Lower leg skin (tissue), 4 donors: ENCODE measurements around the gene WIPI1. TPM values are rescaled to one million over a fixed set of nuclear protein-coding genes. Genes with fewer than 3 reads are reported as not detected.

Experiments used
- DNase-seq, 2 donors: peaks; one replicate each; pipeline ENCODE4 v3.0.0-alpha.2; 2019; ENCODE audit warnings: low spot score in 2 of 2
- H3K4me3 ChIP-seq: fragments of 200-600 bp; sonication (generic); 2 replicates; pipeline ENCODE4 v1.5.1; 2017; ENCODE audit warnings: mild to moderate bottlenecking, low read depth; ENCODE audit not compliant: poor library complexity, severe bottlenecking
- POLR2A ChIP-seq, 2 donors: fragments of 450-650 bp; IDR thresholded peaks; one replicate each; pipeline ENCODE4 v1.6.1; 2016 to 2017; ENCODE audit warnings: antibody characterized with exemption in 2 of 2, mild to moderate bottlenecking in 1 of 2, moderate library complexity in 1 of 2
- WGBS, 2 donors: methylation state at CpG; one replicate each; pipeline ENCODE4 v1.1.5; 2018; 5-methylcytosine and 5-hydroxymethylcytosine counted together
- intact Hi-C: fragments of 100-400 bp; cut with DNase I; formaldehyde crosslinking; loops from one replicate; pipeline ENCODE4 v1.15.0; 2023; ENCODE audit warnings: low total_unique reads
- total RNA-seq, 4 donors: library from RNA; depleted of rRNA; stranded (reverse); fragments of >200 nt; gene quantifications; one replicate each; pipeline ENCODE4 v1.1.0, GENCODE V29; 2016
- TF ChIP-seq, protein P1 (sequence below), 3 donors: fragments of 450-650 bp; IDR thresholded peaks; one replicate each; pipeline ENCODE4 v1.5.1; 2016; ENCODE audit warnings: antibody characterized with exemption in 3 of 3, mild to moderate bottlenecking in 3 of 3, moderate library complexity in 2 of 3

WIPI1 gene
- total RNA-seq, 4 donors from 2014 or later: 21.7 to 64.3 (median 38.2) TPM

DNA sequence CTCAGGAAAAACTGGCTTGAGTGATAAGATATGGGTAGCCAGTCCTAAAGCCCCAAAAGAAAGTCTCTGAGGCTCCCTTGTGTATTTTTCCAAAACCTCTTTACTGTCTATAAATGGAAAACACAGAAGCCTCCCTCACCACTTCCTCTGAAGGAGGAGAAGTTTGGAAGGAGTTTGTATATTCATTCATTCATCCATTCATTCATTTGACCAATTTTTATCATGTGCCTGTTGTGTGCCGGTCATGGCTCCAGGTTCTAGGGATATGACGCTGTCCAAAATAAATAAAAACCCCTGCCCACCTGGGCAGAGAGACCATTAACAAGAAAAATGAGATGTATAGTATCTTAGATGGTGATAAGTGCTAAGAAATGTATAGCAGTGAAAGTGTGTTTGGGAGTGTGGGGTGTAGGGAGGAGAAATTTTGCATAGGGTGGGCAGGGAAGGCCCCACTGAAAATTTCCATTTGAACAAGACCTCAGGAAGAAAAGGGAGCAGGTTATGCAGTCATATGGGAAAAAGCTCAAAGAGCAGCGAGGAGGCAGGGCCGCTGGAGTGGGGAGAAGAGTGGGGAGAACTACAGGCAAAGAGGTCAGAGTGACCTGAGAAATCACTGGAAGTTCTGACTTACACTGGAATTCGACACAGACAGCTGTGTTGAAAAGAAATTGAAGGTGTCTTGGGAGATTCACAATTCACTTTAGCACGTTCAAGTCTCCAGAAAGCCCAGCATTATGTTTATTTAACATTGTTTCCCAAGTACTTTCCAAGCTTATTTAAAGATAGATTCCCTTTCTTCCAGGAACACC is 6.1 kb upstream of the WIPI1 start:
- DNase-seq: no peak
- intact Hi-C loops: loop anchor here (10.0 kb wide), 3 partner anchors 199 to 499 kb away; no protein-coding TSS in a partner anchor
- H3K4me3 ChIP-seq: no peak overlapping the region
- WGBS, 2 donors: 42 to 47% methylated on average over 6 of the region's 6 CpGs
- TF ChIP-seq, protein P1, sequence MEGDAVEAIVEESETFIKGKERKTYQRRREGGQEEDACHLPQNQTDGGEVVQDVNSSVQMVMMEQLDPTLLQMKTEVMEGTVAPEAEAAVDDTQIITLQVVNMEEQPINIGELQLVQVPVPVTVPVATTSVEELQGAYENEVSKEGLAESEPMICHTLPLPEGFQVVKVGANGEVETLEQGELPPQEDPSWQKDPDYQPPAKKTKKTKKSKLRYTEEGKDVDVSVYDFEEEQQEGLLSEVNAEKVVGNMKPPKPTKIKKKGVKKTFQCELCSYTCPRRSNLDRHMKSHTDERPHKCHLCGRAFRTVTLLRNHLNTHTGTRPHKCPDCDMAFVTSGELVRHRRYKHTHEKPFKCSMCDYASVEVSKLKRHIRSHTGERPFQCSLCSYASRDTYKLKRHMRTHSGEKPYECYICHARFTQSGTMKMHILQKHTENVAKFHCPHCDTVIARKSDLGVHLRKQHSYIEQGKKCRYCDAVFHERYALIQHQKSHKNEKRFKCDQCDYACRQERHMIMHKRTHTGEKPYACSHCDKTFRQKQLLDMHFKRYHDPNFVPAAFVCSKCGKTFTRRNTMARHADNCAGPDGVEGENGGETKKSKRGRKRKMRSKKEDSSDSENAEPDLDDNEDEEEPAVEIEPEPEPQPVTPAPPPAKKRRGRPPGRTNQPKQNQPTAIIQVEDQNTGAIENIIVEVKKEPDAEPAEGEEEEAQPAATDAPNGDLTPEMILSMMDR (IDR thresholded peaks at IDR 0.05): no peak
- TF ChIP-seq POLR2A (IDR thresholded peaks at IDR 0.05): no peak

GRCh38 chr17:68462381-68463210 is 5.3 kb upstream of the WIPI1 start:
- peak; percentile 72 to 89 for DNase-seq
- intact Hi-C loops: loop anchor here (10.0 kb wide), 3 partner anchors 198 to 498 kb away; no protein-coding TSS in a partner anchor
- no peak overlapping the region for H3K4me3 ChIP-seq
- WGBS, 2 donors: 34 to 40% methylated on average over 15 of the region's 15 CpGs
- TF ChIP-seq, protein P1 (IDR thresholded peaks at IDR 0.05): peak in 1 of 3 donors; percentile 64
- TF ChIP-seq POLR2A (IDR thresholded peaks at IDR 0.05): no peak

GRCh38 chr17:68461589-68461988 is 4.3 kb upstream of the WIPI1 start:
- intact Hi-C loops: loop anchor here (10.0 kb wide), 3 partner anchors 197 to 497 kb away; no protein-coding TSS in a partner anchor
- TF ChIP-seq, protein P1 (IDR thresholded peaks at IDR 0.05): no peak
- 26 to 30% methylated on average over 5 of the region's 5 CpGs for WGBS, 2 donors
- H3K4me3 ChIP-seq: no peak overlapping the region
- DNase-seq: no peak

DNA sequence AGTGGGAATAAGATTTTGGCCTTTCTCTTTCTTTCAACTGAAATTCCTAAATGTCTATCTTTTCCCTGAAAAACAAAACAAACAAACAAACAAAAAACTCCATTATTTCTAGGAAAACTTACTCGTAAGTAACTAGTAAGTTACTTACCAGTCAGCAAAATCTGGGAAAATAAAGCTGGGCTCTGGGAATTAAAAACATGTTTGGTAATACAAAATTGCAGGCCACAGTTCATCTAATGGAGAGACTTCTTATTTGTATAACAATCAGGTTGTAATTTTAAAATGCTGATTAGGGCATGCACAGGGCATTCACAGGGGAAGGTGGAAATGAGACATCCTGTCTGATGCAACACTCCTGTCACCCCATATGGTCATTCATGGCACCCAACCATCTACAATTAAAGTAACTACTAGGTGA is 3.8 kb upstream of the WIPI1 start:
- no peak for TF ChIP-seq POLR2A (IDR thresholded peaks at IDR 0.05)
- TF ChIP-seq, protein P1 (IDR thresholded peaks at IDR 0.05): no peak
- intact Hi-C loops: loop anchor here (10.0 kb wide), 3 partner anchors 196 to 496 kb away; no protein-coding TSS in a partner anchor
- no peak overlapping the region for H3K4me3 ChIP-seq
- WGBS, 2 donors: 81 to 97% methylated on average over 1 of the region's 1 CpG
- DNase-seq: no peak

DNA sequence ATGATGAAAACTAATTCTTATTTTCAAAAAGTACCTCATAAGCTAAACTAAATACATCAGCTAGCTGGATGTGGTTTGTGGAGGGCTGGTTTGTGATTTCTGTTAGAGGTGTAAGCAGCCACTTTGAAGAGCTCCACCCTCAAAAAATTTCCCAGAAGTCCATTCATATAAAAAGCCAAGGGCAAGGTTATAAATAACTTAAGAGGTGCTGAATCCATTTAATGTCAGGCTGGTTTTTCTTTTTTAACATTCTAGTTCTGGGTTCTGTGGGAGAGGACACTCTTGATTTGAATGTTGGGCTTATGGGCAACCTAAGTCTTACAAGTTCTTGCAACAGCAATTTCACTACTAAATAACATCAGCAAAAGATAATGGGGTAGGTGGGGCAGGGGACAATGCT is 3.4 kb upstream of the WIPI1 start:
- intact Hi-C loops: loop anchor here (10.0 kb wide), 3 partner anchors 196 to 496 kb away; no protein-coding TSS in a partner anchor
- DNase-seq: no peak

More for the DNA sequence above, 3.4 kb upstream of the WIPI1 start:
- no peak overlapping the region for H3K4me3 ChIP-seq
- TF ChIP-seq, protein P1 (IDR thresholded peaks at IDR 0.05): no peak
- TF ChIP-seq POLR2A (IDR thresholded peaks at IDR 0.05): no peak
